K562 (cell line): ENCODE results near the gene COL20A1. TPM values are rescaled to one million over a fixed set of nuclear protein-coding genes. Genes with fewer than 3 reads are reported as not detected.

Experiments
- ATAC-seq: fragments of 200-7000 bp; cut with Tn5 transposase; 3 replicates; pipeline ENCODE4 v1.9.1; 2020; ENCODE audit warnings: moderate library complexity
- BruUV-seq: library from RNA; stranded (reverse); fragments of 400-500 nt; replicated peaks from 2 replicates; lab custom pipeline; 2021; lab: Mats Ljungman, UMichigan
- CTCF ChIA-PET: fragments of 300-600 bp; formaldehyde crosslinking; extraction: SDS; loops from one replicate; lab custom pipeline; 2021; ENCODE audit warnings: low intra/inter-chr PET ratio; lab: Yijun Ruan, JAX
- POLR2A ChIA-PET: fragments of 300-600, 350-650 bp; sonication (Branson Sonifier 250); formaldehyde crosslinking; extraction: SDS; loops from one replicate; lab custom pipeline; 2021; ENCODE audit warnings: antibody characterized with exemption, inconsistent platforms; lab: Yijun Ruan, JAX
- DNase-seq, 4 experiments: peaks; one replicate each; pipeline versions ENCODE4 v3.0.0 to v3.0.0-alpha.2; 2011 to 2018; ENCODE audit warnings: low spot score in 3 of 4, mixed read lengths in 3 of 4; ENCODE audit errors: extremely low read depth in 1 of 4
- FAIRE-seq: peaks from 2 replicates; lab custom pipeline; 2011; peaks lifted over from hg19 to GRCh38; lab: Jason Lieb, UNC
- H2AFZ ChIP-seq: 2 replicates; pipeline ENCODE4 v1.6.0; 2011; ENCODE audit warnings: low read depth, low read length, control low read depth, inconsistent platforms
- H3K27ac ChIP-seq: fragments of 200-600 bp; 3 replicates; pipeline ENCODE4 v1.8.0; 2011; ENCODE audit warnings: low read depth, mild to moderate bottlenecking, control low read depth, inconsistent platforms, low read length, moderate library complexity, mixed read lengths; ENCODE audit errors: extremely low read depth
- H3K27me3 ChIP-seq, 2 experiments: fragments of 300-600 bp in 1 of 2; 2 replicates in 1 of 2; 3 replicates in 1 of 2; pipeline versions ENCODE4 v1.6.0 to v1.8.0; 2011; ENCODE audit warnings: inconsistent platforms in 2 of 2, low read length in 2 of 2, mild to moderate bottlenecking in 1 of 2, mixed read lengths in 1 of 2, moderate library complexity in 1 of 2; ENCODE audit not compliant: control insufficient read depth in 2 of 2, insufficient read depth in 2 of 2
- H3K36me3 ChIP-seq: fragments of 300-600 bp; 3 replicates; pipeline ENCODE4 v1.8.0; 2011; ENCODE audit warnings: mild to moderate bottlenecking, low read length, inconsistent platforms; ENCODE audit not compliant: control insufficient read depth, insufficient read depth
- H3K4me1 ChIP-seq, 2 experiments: fragments of 200-600 bp in 1 of 2; replicated peaks in 1 of 2; 2 replicates in 1 of 2; 3 replicates in 1 of 2; pipeline versions ENCODE4 v1.5.1 to v1.8.0; 2011; ENCODE audit warnings: inconsistent platforms in 2 of 2, low read length in 2 of 2, mild to moderate bottlenecking in 1 of 2, mixed read lengths in 1 of 2, moderate library complexity in 1 of 2; ENCODE audit not compliant: control insufficient read depth in 2 of 2, insufficient read depth in 2 of 2
- H3K4me2 ChIP-seq: 2 replicates; pipeline ENCODE4 v1.6.1; 2011; ENCODE audit warnings: low read length, control low read depth, inconsistent platforms, mixed read lengths; ENCODE audit not compliant: insufficient read depth
- H3K4me3 ChIP-seq: fragments of 200-600 bp; sonication (generic), shearing (Covaris generic); 2 replicates; pipeline ENCODE4 v1.5.1; 2016; ENCODE audit warnings: control low read depth, inconsistent platforms
- H3K79me2 ChIP-seq: fragments of 200-600 bp; 3 replicates; pipeline ENCODE4 v1.8.0; 2011; ENCODE audit warnings: low read length, inconsistent platforms; ENCODE audit not compliant: control insufficient read depth, insufficient read depth
- H3K9ac ChIP-seq, 2 experiments: 2 replicates each; pipeline versions ENCODE4 v1.6.0 to v1.6.1; 2011; ENCODE audit warnings: low read depth in 2 of 2, low read length in 2 of 2, control low read depth in 1 of 2, inconsistent platforms in 1 of 2, mild to moderate bottlenecking in 1 of 2, mixed read lengths in 1 of 2; ENCODE audit not compliant: insufficient read depth in 1 of 2
- H3K9me1 ChIP-seq: one replicate; pipeline ENCODE4 v1.6.0; 2011; ENCODE audit warnings: inconsistent platforms, mild to moderate bottlenecking, low read length, moderate library complexity; ENCODE audit not compliant: control insufficient read depth, insufficient read depth
- H3K9me3 ChIP-seq: replicated peaks from 2 replicates; pipeline ENCODE4 v1.5.1; 2011; ENCODE audit warnings: low read depth, low read length, inconsistent platforms; ENCODE audit not compliant: control insufficient read depth, insufficient read depth
- H4K20me1 ChIP-seq: replicated peaks from 2 replicates; pipeline ENCODE4 v1.6.1; 2011; ENCODE audit warnings: low read length, inconsistent platforms, mixed read lengths; ENCODE audit not compliant: control insufficient read depth, insufficient read depth
- DMBX1 ChIP-seq: fragments of 250-450 bp; sonication (Bioruptor Pico); IDR thresholded peaks from 2 replicates; pipeline ENCODE4 v1.8.0; 2022; ENCODE audit warnings: inconsistent platforms, mild to moderate bottlenecking, moderate library complexity, borderline replicate concordance
- FOXP4 ChIP-seq: sonication (generic); formaldehyde crosslinking; IDR thresholded peaks from 2 replicates; pipeline ENCODE4 v1.8.0; 2022; ENCODE audit warnings: mild to moderate bottlenecking, missing genetic modification reagents, borderline replicate concordance
- HCFC1 ChIP-seq: IDR thresholded peaks from 2 replicates; pipeline ENCODE4 v1.6.1; 2012; ENCODE audit warnings: low read depth, low read length, improper control_type of control experiment
- PKNOX1 ChIP-seq: fragments of 450-650 bp; IDR thresholded peaks from 2 replicates; pipeline ENCODE4 v1.6.1; 2016
- POLR2AphosphoS5 ChIP-seq: IDR thresholded peaks from 2 replicates; pipeline ENCODE4 v1.6.1; 2011; ENCODE audit warnings: mild to moderate bottlenecking, low read depth, low read length, moderate library complexity; ENCODE audit not compliant: control insufficient read depth, insufficient read depth
- ZBTB8A ChIP-seq: fragments of 450-650 bp; IDR thresholded peaks from 2 replicates; pipeline ENCODE4 v1.6.1; 2018; ENCODE audit warnings: mild to moderate bottlenecking, moderate library complexity; ENCODE audit not compliant: partially characterized antibody
- ZNF592 ChIP-seq: fragments of 450-650 bp; IDR thresholded peaks from 2 replicates; pipeline ENCODE4 v1.6.1; 2017; ENCODE audit warnings: antibody characterized with exemption, mild to moderate bottlenecking
- ZNF717 ChIP-seq: fragments of 250-450 bp; sonication (Bioruptor Pico); IDR thresholded peaks from 2 replicates; pipeline ENCODE4 v1.5.0; 2021
- ZNF830 ChIP-seq: fragments of 250-450 bp; sonication (Bioruptor Pico); IDR thresholded peaks from 2 replicates; pipeline ENCODE4 v1.5.0; 2021; ENCODE audit warnings: mild to moderate bottlenecking
- WGBS: fragments of 100-300 bp; shearing (Covaris generic); methylation state at CpG from one replicate; pipeline ENCODE4 v1.1.6; 2016; ENCODE audit warnings: low coverage, mixed read lengths; ENCODE audit not compliant: insufficient coverage; ENCODE audit errors: missing lambda C conversion rate; 5-methylcytosine and 5-hydroxymethylcytosine counted together
- in situ Hi-C: fragments of 300-500 bp; cut with MboI; formaldehyde crosslinking; loops from 4 replicates; pipeline ENCODE4 v1.15.0; 2018; ENCODE audit warnings: inconsistent platforms, mixed read lengths
- intact Hi-C: fragments of 100-400 bp; cut with micrococcal nuclease; formaldehyde crosslinking; loops from 2 replicates; pipeline ENCODE4 v1.14.2; 2022
- polyA plus RNA-seq, 8 experiments: library from polyadenylated mRNA; depleted of rRNA in 4 of 8; stranded (reverse) in 5 of 8; unstranded in 3 of 8; fragments of >200 nt; fragmentation: Nextera tagmentation in 2 of 8; fragmentation: Illumina TruSeq in 1 of 8; extraction: Ambion mirVana in 2 of 8; extraction: Trizol in 1 of 8; gene quantifications; 2 replicates each; pipeline versions ENCODE4 v1.2.1 to v1.2.3, GENCODE V29; 2011 to 2014; ENCODE audit warnings: inconsistent platforms in 1 of 8, missing spikeins in 1 of 8
- total RNA-seq, 7 experiments: library from RNA; depleted of rRNA in 6 of 7; stranded (reverse); fragments of >200 nt in 6 of 7; fragmentation: Illumina TruSeq in 2 of 7; extraction: Trizol in 2 of 7; gene quantifications; 2 replicates each; pipeline versions ENCODE4 v1.2.1 to v1.2.3, GENCODE V29; 2011 to 2021; ENCODE audit warnings: low replicate concordance in 1 of 7

Gene COL20A1
- total and polyA plus RNA-seq, 9 of the 15 experiments (the other 6 are each of a cell fraction or from before 2014, with no cell fraction given): not detected

- peak; percentile 70 for TF ChIP-seq PKNOX1
- TF ChIP-seq ZBTB8A: no peak
- no peak for TF ChIP-seq FOXP4 (CRISPR knock-in tag)
- TF ChIP-seq DMBX1 (CRISPR knock-in tag): no peak
- TF ChIP-seq, all 486 proteins: peak for 3
Observed at GRCh38 chr20:63257629-63258028, 35.4 kb upstream of the COL20A1 start (continued).

- no TSS peak for BruUV-seq
- TF ChIP-seq ZNF592 (no peak), HCFC1 (no peak), ZNF830 (no peak), POLR2AphosphoS5 (no peak), ZNF717 (CRISPR knock-in tag) (no peak)
- intact Hi-C loops: no loop called here
- H3K4me1 ChIP-seq: peaks cover under 1 to 25% of the 10 kb centered on the region in 2 experiments; a peak in 3 of 5 replicates
- H4K20me1 ChIP-seq: 0 out of 2 replicates have a peak, but pooled peaks cover 11% of the 10 kb centered on the region
- peaks cover 38 to 78% of the 10 kb centered on the region in 2 experiments; a peak in 4 of 5 replicates for H3K27me3 ChIP-seq
- FAIRE-seq (no peak), DNase-seq (no peak), ATAC-seq (no peak)
- H3K4me3 ChIP-seq: no peak overlapping the region
- no peak overlapping the region for H3K4me2 ChIP-seq
- in situ Hi-C loops: no loop called here
- no peaks in the 10 kb centered on the region for H3K79me2 ChIP-seq
- no peaks in the 10 kb centered on the region for H3K36me3 ChIP-seq
- no peak overlapping the region for H3K27ac ChIP-seq
- H3K9me3 ChIP-seq: no peaks in the 10 kb centered on the region
- WGBS: 9% methylated on average over 7 of the region's 8 CpGs
- H2AFZ ChIP-seq: no peak overlapping the region
- no peaks in the 10 kb centered on the region for H3K9me1 ChIP-seq
- H3K9ac ChIP-seq: no peak overlapping the region
- ChIA-PET CTCF (no interaction called here), POLR2A (no interaction called here)
Observed at GRCh38 chr20:63258781-63259180, 34.2 kb upstream of the COL20A1 start.
